ENCODE measurements around the gene NDST3.
A peak's percentile ranks its signal among the peaks of the same experiment; 100 is the strongest.

The NDST3 gene

GRCh38 chr4:118014831-118015230 is 19.5 kb upstream of the NDST3 start:
- TF ChIP-seq, protein P1, sequence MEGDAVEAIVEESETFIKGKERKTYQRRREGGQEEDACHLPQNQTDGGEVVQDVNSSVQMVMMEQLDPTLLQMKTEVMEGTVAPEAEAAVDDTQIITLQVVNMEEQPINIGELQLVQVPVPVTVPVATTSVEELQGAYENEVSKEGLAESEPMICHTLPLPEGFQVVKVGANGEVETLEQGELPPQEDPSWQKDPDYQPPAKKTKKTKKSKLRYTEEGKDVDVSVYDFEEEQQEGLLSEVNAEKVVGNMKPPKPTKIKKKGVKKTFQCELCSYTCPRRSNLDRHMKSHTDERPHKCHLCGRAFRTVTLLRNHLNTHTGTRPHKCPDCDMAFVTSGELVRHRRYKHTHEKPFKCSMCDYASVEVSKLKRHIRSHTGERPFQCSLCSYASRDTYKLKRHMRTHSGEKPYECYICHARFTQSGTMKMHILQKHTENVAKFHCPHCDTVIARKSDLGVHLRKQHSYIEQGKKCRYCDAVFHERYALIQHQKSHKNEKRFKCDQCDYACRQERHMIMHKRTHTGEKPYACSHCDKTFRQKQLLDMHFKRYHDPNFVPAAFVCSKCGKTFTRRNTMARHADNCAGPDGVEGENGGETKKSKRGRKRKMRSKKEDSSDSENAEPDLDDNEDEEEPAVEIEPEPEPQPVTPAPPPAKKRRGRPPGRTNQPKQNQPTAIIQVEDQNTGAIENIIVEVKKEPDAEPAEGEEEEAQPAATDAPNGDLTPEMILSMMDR (conservative IDR thresholded peaks at IDR 0.05; ENCODE audit: low read depth, low read length): no peak
- DNase-seq (ENCODE audit: low read depth): no peak
- no peak overlapping the region for H3K4me3 ChIP-seq (ENCODE audit: low read length)

GRCh38 chr4:118018381-118019145 is 15.7 kb upstream of the NDST3 start:
- DNase-seq (ENCODE audit: low read depth): no peak
- no peak overlapping the region for H3K4me3 ChIP-seq (ENCODE audit: low read length)
- TF ChIP-seq, protein P1 (conservative IDR thresholded peaks at IDR 0.05; ENCODE audit: low read depth, low read length): no peak

GRCh38 chr4:118026806-118027205 is 7.5 kb upstream of the NDST3 start:
- no peak overlapping the region for H3K4me3 ChIP-seq (ENCODE audit: low read length)
- TF ChIP-seq, protein P1 (conservative IDR thresholded peaks at IDR 0.05; ENCODE audit: low read depth, low read length): no peak
- DNase-seq (ENCODE audit: low read depth): no peak

GRCh38 chr4:118029224-118029623 is 5.1 kb upstream of the NDST3 start:
- H3K4me3 ChIP-seq (ENCODE audit: low read length): no peak overlapping the region
- no peak for DNase-seq (ENCODE audit: low read depth)
- TF ChIP-seq, protein P1 (conservative IDR thresholded peaks at IDR 0.05; ENCODE audit: low read depth, low read length): no peak

DNA sequence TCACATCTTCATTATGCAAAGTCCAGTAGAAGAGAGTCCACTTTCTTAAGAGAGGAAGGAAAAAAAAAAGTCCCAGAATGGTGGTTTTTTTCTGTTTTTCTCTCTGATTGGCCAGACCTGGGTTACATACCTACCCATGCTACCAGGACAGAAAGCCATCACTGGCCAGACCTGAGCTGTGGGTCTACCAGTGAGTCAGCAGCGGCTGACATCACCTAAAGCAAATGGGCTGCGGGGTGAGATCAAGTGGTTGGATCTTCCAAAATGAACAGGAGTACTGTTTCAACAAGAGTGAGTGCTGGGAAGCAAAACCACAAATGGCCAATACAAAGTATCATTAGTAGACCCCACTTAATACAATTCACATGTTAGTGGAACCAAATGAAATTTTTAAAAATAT is 1.6 kb upstream of the NDST3 start:
- H3K4me3 ChIP-seq (ENCODE audit: low read length): peak overlapping the region; percentile 48
- TF ChIP-seq, protein P1 (conservative IDR thresholded peaks at IDR 0.05; ENCODE audit: low read depth, low read length): no peak
- DNase-seq (ENCODE audit: low read depth): no peak

DNA sequence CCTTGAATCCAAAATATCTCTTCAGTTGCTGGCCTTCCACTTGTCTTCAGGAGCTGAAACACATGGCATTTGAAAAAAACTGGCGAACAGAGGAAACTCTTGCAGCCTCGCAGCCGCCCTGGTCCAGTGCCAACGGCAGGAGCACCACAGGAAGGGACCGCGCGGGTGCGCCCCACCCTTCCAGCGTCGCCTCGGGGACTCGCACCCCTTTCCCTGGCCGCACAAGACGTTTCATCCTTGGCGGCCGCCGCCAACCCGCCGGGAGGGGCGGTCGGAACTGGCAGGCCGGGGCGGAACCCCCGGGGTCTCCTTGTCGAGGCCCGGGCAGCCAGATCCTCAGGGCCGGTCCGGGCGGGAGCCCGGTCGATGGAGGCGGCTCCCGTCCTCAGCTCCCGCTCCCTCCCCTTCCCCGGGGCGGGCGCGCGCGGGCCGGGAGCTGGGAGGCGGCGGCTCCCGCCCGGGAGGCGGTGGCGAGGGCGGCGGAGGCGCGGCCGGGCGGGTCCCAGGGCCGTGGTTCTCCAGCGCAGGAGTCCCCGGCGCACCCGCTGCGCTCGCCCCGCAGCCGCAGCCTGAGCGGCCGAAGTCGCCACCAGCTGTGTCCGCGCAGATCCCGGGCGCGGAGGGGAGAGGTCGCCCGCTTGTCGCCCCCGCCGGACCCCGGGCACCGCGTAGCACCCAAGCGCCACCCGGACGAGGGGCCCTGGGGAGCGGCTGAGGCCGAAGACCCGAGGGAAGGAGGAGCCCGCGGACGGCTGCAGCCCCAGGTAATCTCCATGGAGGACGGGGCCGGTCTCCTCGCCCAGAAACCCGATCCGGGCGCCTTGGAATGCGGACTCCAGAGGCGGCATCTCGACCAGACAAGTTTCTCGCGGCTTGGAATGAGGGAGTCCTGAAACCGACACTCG is 886 bp upstream of the NDST3 start:
- H3K4me3 ChIP-seq (ENCODE audit: low read length): peak overlapping the region; percentile 52
- TF ChIP-seq, protein P1 (conservative IDR thresholded peaks at IDR 0.05; ENCODE audit: low read depth, low read length): peak; percentile 9
- DNase-seq (ENCODE audit: low read depth): no peak

Data from retinal pigment epithelial cell (primary cell).